ENCODE results near the gene ANXA6.

Gene ANXA6

DNA sequence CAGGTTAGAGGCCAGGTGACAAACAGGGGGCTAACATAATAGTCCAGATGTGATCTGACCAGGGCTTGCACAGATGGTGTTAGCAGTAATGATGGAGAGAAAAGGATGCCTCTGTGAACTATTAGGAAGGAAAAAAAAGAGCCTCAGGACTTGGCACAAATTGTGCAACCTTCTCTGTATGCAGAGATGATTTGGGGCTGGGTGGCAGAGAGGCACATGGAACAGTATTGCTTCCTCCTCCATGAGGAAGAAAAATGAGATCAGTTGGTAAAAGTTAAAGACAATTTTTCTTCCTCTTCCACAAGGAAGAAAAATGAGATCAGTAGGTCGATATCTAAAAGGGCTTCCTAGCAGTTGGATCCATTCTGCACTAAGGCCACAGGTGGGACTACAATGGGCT is 13.9 kb upstream of the ANXA6 start:
- Mint-ChIP-seq H3K27me3 (ENCODE audit: low read depth) (no peaks in the 10 kb centered on the region), H3K4me1 (ENCODE audit: low read depth) (peaks cover 14% of the 10 kb centered on the region), H3K9me3 (no peaks in the 10 kb centered on the region), H3K27ac (no peak overlapping the region), H3K4me3 (no peak overlapping the region), H3K36me3 (ENCODE audit: low read depth) (peaks cover 12% of the 10 kb centered on the region)

DNA sequence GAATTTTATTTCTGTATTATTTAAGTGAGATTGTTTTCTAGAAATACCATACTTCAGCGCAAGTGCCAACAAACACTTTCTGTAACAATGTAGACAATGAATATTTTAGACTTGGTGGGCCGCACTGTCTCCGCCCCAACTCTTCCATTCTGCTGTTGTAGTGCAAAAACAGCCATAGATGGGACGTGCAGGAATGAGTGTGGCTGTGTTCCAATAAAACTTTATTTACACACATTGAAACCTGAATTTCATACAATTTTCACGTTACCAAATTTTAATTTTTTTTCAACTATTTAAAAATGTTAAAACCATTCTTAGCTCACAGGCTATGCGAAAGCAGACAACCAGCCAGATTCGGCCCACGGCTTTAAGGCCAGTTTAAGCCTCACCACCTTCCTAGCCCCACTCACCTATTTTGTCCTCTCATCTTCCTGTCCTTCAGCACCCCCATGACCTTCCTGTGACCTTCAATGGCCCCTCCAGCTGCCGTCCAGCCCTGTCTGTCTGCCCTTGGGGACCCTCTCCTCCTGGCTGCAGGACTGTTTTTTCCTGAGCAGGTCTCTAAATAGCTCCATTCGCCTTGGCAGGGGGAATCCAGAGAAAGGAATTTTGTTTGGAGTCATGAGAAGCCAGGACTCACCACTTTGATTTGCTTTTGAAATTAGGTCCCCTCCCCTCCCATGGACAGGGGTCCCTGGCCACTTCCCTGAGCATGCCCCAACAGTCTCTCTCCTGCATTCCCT is 11.2 kb upstream of the ANXA6 start:
- H3K9me3 Mint-ChIP-seq = no peaks in the 10 kb centered on the region
- peaks cover 4% of the 10 kb centered on the region for H3K36me3 Mint-ChIP-seq (ENCODE audit: low read depth)
- H3K27ac Mint-ChIP-seq = peak overlapping the region; percentile 17
- peaks cover 21% of the 10 kb centered on the region for H3K4me1 Mint-ChIP-seq (ENCODE audit: low read depth)
- no peak overlapping the region for H3K4me3 Mint-ChIP-seq
- H3K27me3 Mint-ChIP-seq (ENCODE audit: low read depth) = no peaks in the 10 kb centered on the region

DNA sequence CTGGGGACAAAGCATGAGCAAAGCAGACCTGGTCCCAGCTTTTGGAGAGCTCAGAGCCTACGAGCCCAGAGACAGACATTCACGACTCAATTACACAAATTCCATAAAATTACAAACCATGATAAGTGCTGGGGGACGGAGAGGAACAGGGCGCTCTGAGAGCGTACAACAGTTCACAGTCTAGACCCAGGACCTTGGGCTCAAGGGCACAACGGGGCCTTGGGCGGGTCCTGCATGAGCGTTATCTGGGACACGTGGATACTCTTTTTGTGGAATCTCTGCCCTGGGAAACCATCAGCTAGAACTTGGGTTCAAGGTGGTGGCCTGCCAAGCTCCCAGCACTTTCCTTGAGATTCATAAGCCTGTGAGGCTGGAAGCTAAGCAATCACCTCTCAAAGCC is 9.4 kb upstream of the ANXA6 start:
- Mint-ChIP-seq H3K9me3 (no peaks in the 10 kb centered on the region), H3K36me3 (ENCODE audit: low read depth) (peaks cover 4% of the 10 kb centered on the region), H3K27me3 (ENCODE audit: low read depth) (no peaks in the 10 kb centered on the region), H3K4me1 (ENCODE audit: low read depth) (peaks cover 21% of the 10 kb centered on the region), H3K27ac (no peak overlapping the region), H3K4me3 (no peak overlapping the region)

DNA sequence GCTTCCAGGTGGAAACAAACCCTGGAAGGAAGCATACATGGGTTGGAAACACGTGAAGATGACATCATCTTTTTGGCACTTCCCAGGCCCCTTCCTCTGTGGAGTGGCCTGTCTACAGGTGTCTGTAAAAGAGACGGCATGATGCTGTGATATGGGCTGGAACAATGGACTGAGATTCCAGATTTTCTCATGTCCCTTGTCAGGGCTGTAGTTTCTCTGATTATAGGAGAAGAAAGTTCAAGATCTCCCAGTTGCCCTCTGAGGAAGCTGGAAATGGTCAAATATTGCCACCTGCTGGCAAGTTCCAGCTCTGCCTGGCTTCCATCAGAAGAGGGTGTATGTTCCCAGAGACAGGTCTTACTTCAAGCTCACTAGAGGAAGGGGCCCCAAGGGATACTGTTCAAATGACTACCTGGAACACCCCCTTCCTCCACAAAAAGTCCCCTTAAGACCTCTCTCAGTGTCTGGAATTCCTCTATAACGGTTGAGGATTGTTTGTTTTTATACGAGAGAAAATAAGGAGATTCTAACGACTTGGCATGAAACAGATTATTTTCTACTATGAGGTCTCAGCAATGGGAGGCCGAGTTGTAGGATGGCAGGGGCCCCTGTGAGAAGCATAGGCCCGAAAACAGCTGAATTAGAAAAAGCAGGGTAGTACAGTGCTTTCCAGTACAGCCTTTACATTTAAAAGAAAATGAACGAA is 7.3 kb upstream of the ANXA6 start:
- H3K4me1 Mint-ChIP-seq (ENCODE audit: low read depth) = peaks cover 10% of the 10 kb centered on the region
- H3K27ac Mint-ChIP-seq = no peak overlapping the region
- H3K27me3 Mint-ChIP-seq (ENCODE audit: low read depth) = no peaks in the 10 kb centered on the region
- no peaks in the 10 kb centered on the region for H3K36me3 Mint-ChIP-seq (ENCODE audit: low read depth)
- no peak overlapping the region for H3K4me3 Mint-ChIP-seq
- H3K9me3 Mint-ChIP-seq = no peaks in the 10 kb centered on the region

DNA sequence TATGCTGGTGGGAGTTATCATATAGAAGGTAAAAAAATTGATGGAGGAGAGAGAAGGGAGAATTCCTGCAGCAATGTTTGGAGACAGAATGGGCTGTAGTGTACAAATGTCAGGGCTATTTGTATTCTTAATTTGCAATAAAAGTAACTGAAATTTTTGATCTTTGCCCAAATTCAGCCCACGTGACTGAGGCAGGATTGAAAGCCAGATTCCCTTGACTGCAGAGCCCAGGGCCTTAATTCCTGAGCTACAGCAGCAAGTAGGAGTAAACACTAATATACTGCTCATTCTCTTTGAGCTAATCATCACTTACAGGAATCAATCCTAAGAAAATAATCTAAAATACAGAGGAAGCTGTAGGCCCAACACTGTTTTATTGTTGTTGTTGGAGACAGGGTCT is 5.2 kb upstream of the ANXA6 start:
- Mint-ChIP-seq H3K4me1 (ENCODE audit: low read depth) (peaks cover 16% of the 10 kb centered on the region), H3K4me3 (no peak overlapping the region), H3K27ac (no peak overlapping the region)

DNA sequence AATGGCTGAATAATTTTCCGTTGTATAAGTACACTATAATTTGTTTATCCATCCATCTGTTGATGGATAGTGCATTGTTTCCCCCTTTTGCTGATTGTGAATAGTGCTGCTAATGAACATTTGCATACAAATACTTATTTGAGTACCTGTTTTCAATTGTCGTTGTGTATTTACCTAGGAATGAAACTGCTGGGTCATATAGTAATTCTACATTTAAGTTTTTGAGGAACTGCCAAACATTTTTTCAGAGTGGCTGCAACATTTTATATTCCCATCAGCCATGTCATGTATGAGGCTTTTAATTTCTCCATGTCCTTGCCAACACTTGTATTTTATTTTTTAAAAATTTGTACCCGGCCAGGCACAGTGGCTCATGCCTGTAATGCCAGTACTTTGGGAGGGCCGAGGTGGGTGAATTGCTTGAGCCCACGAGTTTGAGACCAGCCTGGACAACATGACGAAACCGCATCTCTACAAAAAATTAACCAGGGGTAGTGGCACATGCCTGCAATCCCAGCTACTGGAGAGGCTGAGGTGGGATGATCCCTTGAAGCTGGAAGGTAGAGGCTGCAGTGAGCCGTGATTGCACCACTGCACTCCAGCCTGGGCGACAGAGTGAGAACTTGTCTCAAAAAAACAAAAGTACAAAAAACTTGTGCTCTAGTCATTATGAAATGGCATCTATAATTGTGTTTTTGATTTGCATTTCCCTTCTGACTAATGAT is 2.2 kb upstream of the ANXA6 start:
- H3K27ac Mint-ChIP-seq = peak overlapping the region; percentile 43
- H3K36me3 Mint-ChIP-seq (ENCODE audit: low read depth) = peaks cover 9% of the 10 kb centered on the region
- peaks cover 29% of the 10 kb centered on the region for H3K4me1 Mint-ChIP-seq (ENCODE audit: low read depth)
- H3K9me3 Mint-ChIP-seq = no peaks in the 10 kb centered on the region
- H3K27me3 Mint-ChIP-seq (ENCODE audit: low read depth) = no peaks in the 10 kb centered on the region
- peak overlapping the region; percentile 55 for H3K4me3 Mint-ChIP-seq

More for the DNA sequence above, 5.2 kb upstream of the ANXA6 start:
- no peaks in the 10 kb centered on the region for H3K36me3 Mint-ChIP-seq (ENCODE audit: low read depth)
- no peaks in the 10 kb centered on the region for H3K9me3 Mint-ChIP-seq
- no peaks in the 10 kb centered on the region for H3K27me3 Mint-ChIP-seq (ENCODE audit: low read depth)

DNA sequence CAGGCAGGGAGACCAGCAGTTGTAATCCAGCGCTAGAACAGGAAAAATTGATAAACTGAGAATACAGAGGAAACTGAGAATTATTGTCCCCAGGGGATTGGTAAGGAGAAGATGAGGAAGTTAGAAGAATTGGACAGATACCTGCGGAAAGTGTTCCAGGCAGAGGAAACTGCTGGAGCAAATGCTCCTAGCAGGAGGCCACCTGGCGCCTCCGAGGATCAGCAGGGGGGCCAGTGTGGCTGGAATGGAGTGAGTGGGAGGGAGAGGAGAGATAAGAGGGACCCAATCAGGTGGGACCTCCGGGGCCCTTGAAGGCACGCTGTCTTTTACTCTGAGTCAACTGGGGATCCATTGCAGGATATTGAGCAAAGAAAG is 695 bp upstream of the ANXA6 start:
- H3K4me1 Mint-ChIP-seq (ENCODE audit: low read depth) = peaks cover 39% of the 10 kb centered on the region
- no peaks in the 10 kb centered on the region for H3K9me3 Mint-ChIP-seq
- peak overlapping the region; percentile 93 for H3K4me3 Mint-ChIP-seq
- peak overlapping the region; percentile 17 for H3K27ac Mint-ChIP-seq
- H3K27me3 Mint-ChIP-seq (ENCODE audit: low read depth) = no peaks in the 10 kb centered on the region
- H3K36me3 Mint-ChIP-seq (ENCODE audit: low read depth) = peaks cover 22% of the 10 kb centered on the region

DNA sequence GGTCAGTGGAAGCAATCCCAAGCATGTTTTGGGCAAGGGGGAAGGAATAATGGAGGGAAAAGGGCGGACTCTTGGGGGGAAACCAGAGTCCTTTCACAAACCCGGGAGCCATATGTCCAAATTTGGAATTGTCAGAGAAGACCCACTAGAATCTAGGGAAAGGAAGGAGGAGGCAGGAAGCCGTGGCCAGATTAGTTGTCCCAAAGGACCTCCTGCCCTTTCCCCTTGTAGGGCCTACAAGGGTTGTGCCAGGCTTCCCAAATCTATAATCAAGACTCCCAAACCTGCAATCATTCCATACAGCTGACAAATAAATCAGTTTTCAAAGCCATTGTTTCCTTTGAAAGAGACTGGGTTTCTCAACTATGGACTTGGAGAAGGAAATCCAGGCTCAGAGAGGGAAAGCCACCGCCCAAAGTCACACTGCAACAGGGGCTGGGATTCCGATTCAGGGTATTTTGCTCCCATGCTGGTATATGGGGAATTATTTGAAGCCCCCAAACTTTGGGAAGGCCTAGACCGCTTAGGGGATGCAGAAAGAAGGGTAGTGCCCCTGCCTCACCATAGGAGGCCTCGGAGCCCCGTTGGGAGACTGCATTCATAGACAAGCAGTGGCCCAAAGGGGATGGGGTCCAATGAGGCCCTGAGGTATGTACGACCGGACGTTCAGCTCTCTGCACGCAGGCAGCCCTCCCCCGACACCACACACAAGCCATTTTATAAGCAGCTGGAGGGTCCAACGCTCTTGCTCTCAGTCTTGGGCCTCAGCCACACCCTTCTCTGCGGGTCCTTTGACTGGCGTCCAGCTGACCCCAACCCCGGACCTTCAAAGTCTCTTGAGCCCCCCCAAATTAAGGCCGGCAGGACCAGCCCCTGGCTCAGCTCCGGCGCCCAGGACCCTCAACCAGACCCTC is 815 bp downstream of the ANXA6 start:
- Mint-ChIP-seq H3K27me3 (ENCODE audit: low read depth) (no peaks in the 10 kb centered on the region), H3K4me1 (ENCODE audit: low read depth) (peaks cover 53% of the 10 kb centered on the region), H3K4me3 (peak overlapping the region; percentile 93), H3K9me3 (no peaks in the 10 kb centered on the region), H3K36me3 (ENCODE audit: low read depth) (peaks cover 35% of the 10 kb centered on the region), H3K27ac (peak overlapping the region; percentile 93)

DNA sequence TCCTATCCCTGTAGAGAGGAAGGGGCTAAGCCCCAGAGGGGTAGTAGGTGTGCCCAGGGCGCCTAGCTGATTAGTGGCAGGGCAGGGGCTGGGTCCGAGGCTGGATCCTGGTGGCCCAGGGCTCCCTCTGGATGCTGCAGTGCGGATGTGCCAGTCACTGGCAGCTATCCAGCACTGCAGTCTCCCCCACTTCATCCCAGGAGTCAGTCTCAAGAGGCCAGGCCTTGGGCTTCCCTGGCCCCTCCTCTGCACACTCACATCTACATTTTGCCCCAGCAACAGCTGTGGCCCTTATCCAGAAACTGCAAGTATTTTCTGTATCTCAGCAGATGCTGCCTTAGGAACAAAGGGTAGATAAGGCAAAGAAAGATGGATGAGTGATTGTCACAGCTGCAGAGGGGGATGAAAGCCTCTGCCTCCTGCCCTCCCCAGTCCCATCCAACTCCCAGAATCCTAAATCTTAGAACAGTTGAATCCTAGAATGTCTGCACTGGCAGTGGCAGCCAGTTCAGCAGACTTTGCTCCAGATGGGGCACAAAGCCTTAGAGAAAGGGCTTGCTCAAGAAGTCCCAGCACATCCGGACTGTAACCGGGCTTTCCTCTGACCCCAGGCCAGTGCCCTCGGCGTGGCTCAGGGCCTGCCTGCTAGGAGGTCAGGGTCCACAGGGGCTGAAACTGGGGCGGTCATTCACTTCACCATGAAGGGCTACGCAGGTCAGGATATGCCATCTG is 1.6 kb downstream of the ANXA6 start:
- peaks cover 38% of the 10 kb centered on the region for H3K36me3 Mint-ChIP-seq (ENCODE audit: low read depth)
- H3K4me3 Mint-ChIP-seq = peak overlapping the region; percentile 93
- no peaks in the 10 kb centered on the region for H3K9me3 Mint-ChIP-seq
- H3K27ac Mint-ChIP-seq = peak overlapping the region; percentile 93
- peaks cover 61% of the 10 kb centered on the region for H3K4me1 Mint-ChIP-seq (ENCODE audit: low read depth)
- H3K27me3 Mint-ChIP-seq (ENCODE audit: low read depth) = no peaks in the 10 kb centered on the region

DNA sequence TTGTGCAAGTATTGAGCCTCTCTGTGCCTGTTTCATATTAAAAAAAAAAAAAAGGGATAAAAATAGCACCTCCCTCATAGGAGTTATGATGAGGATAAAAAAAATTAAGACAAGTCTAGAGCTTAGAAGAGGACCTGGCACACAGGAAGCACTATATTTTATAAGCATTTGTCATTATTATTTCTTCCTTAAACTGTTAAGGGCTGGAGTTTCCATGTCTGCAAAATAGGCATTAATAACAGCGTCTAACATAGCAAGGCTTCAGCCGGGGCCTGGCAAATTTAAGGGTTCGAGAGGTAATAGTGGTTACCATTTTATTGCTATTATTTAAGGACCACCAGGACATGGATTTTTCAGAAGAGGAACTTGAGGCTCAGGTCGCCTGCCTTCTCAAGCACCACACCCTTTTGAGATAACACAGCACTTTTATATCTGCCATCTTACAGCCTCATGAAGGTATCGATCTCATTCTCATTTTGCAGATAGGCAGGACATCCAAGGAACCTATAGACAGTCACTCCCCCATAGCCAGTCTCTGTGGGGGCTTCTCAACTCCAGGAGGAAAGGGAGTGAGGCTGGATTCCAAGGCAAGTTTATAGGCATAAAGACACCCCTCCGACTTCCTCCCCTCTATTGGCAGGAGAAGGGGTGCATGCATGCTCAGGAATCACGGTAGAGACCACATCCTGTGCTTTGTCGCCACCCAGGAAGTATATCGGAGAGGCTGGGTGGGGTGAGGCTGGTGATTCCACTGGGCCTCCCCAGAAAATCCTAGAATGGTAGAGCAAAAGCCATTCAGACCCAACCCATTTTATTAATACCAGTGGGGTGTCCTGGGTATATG is 2.4 kb downstream of the ANXA6 start:
- H3K9me3 Mint-ChIP-seq = no peaks in the 10 kb centered on the region
- H3K27me3 Mint-ChIP-seq (ENCODE audit: low read depth) = no peaks in the 10 kb centered on the region
- H3K4me3 Mint-ChIP-seq = peak overlapping the region; percentile 93
- H3K27ac Mint-ChIP-seq = peak overlapping the region; percentile 93
- H3K4me1 Mint-ChIP-seq (ENCODE audit: low read depth) = peaks cover 69% of the 10 kb centered on the region
- H3K36me3 Mint-ChIP-seq (ENCODE audit: low read depth) = peaks cover 40% of the 10 kb centered on the region

DNA sequence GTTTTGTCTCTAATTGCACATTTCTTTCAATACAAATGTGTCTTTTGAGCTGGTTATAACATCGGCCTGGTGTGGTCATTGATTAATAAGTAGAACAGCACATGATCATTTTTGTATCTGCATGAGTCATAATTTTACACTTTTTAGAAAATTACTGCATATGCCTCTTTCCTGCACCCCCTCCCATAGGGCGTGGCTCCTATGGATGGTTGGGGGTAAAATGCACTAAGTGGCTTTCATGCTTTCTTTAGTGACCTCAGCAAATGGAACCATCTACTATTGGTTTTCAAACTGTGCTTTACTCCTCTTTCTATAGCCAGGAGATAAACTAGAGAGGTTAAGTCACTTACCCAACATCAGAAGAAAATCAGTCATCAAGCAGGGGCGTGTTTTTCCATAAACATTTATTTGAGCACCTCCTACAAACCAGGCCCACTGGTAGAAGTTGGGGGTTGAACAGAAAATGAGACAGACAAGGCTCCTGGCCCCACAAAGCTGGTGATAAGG is 3.8 kb downstream of the ANXA6 start:
- no peaks in the 10 kb centered on the region for H3K27me3 Mint-ChIP-seq (ENCODE audit: low read depth)
- peak overlapping the region; percentile 72 for H3K4me3 Mint-ChIP-seq
- peaks cover 75% of the 10 kb centered on the region for H3K4me1 Mint-ChIP-seq (ENCODE audit: low read depth)
- no peaks in the 10 kb centered on the region for H3K9me3 Mint-ChIP-seq
- H3K36me3 Mint-ChIP-seq (ENCODE audit: low read depth) = peaks cover 40% of the 10 kb centered on the region
- peak overlapping the region; percentile 87 for H3K27ac Mint-ChIP-seq

DNA sequence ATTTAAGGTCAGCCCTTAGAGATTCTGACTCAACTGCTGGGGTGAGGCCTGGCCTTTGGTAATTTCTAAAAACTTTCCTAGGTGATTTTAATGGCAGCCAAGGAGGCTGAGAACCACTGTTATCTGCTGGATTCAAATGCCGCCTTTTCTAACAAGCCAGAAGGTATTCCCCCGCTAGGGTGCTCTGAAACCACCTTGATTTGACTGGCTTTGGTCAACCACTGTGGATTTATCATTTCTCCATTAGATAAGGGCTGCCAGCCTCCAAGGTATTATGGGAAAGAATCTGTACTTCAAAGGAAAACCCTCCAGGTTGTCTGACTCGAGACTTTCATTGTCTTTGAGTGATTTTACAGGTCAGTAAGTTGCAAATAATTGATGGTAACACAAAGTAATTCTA is 4.3 kb downstream of the ANXA6 start:
- Mint-ChIP-seq H3K27me3 (ENCODE audit: low read depth) (no peaks in the 10 kb centered on the region), H3K4me1 (ENCODE audit: low read depth) (peaks cover 76% of the 10 kb centered on the region), H3K36me3 (ENCODE audit: low read depth) (peaks cover 45% of the 10 kb centered on the region), H3K4me3 (peak overlapping the region; percentile 72), H3K9me3 (no peaks in the 10 kb centered on the region), H3K27ac (peak overlapping the region; percentile 87)

DNA sequence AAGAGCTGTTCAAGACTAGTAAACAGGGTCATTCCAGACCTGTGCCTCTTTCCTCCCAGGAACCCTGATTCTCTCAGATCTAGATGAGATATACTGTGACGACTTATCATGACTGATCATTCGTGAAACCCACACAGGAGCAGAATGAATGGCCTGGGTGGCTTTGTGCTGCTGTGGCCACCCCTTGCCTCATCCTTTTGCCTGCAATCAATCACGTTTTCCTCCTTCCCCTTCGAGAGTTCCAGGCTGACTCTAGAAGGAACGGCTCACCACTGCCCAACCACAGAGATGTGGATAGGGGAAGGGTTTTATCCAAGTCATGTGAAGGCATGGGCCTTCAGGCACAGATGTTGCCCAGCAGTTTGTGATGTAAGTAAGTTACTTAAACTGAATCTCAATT is 5.8 kb downstream of the ANXA6 start:
- Mint-ChIP-seq H3K36me3 (ENCODE audit: low read depth) (peaks cover 57% of the 10 kb centered on the region), H3K27me3 (ENCODE audit: low read depth) (no peaks in the 10 kb centered on the region), H3K27ac (peak overlapping the region; percentile 87), H3K9me3 (no peaks in the 10 kb centered on the region), H3K4me1 (ENCODE audit: low read depth) (peaks cover 84% of the 10 kb centered on the region), H3K4me3 (peak overlapping the region; percentile 63)
